Myocyte (in vitro differentiated cells): ENCODE measurements around the gene MPHOSPH9. TPM values are rescaled to one million over a fixed set of nuclear protein-coding genes. Genes with fewer than 3 reads are reported as not detected.
"Not testable (repeated sequence)": the region's sequence is repeated elsewhere in the genome, so short reads cannot be mapped to it uniquely, and the experiment has no call there.

Source experiments
- DNase-seq: peaks from one replicate; pipeline ENCODE4 v3.0.0-alpha.2; 2012; ENCODE audit warnings: low read depth
- total RNA-seq: library from RNA; depleted of rRNA; stranded (reverse); fragments of >200 nt; gene quantifications from 2 replicates; pipeline ENCODE4 v1.2.3, GENCODE V29; 2014

The MPHOSPH9 gene
- total RNA-seq, 1 donor from 2014 or later: 54.4 TPM

DNA sequence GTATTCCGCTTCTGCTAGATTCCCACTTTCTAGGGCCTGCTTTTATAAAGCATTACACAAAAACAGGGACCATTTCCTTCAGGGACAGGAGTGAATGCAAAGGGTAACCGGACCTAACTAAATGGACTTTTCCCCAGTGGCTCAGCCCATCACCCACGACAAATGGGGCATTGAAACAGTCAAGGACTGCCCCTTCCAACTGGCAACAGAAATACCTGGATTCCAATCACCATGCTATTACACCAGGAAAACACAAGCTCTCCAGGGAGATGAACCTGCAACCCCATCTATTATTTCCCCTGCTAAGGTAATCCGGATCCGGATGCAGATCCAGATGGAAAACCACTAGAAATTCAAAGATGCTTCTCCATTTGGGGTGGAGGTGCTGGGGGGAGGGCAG, 1.0 kb downstream of the MPHOSPH9 start:
- DNase-seq: no peak

DNA sequence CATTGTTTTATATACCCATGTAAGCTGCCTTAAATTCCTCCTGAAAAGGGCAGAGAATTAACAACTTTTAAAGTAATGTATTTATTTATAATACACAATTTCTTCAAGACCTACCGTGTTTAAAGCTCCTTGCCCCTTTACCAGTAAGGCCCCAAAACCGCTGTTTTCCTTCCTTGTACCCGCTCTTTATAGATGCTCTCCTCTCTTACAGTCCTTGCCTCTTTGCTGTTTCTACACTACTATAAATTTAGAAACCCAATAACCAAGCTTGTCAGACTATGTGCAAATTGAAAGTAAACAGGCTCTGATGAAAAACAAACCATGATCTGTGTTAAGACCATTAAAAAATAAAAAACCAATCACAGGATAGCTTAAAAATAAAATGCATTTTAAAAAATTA, 3.9 kb downstream of the MPHOSPH9 start:
- DNase-seq: no peak

DNA sequence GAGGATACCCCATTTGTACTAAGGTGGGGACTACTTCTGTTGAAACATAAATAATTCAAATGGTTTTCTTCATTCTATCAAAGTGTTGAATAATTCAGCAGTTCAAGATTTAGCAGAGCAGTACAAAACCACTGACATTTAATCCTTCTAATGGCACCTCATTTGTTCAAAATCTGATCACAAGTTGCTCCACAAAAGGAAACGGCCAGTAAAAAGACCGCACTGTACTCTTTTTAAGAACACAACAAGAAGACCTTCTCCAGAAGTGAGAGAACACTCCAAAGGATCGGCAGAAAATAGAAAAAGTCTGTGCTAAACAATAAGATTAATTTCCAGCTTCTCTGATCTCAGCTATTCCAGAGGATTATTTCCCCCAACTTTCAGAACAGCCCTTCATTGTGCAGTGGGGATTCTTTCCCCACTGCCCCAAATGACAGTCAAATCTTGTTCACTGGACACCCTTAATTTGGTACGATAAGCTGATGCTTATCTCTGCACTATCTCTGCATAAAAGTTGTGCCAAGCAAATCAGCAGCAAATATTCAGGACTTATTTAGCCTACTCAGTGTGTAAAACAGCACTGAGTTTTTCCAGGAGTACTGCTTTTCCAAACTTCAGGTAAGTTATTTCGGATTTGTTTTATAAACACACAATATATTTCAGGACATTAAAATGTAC, 5.2 kb downstream of the MPHOSPH9 start:
- no peak for DNase-seq

DNA sequence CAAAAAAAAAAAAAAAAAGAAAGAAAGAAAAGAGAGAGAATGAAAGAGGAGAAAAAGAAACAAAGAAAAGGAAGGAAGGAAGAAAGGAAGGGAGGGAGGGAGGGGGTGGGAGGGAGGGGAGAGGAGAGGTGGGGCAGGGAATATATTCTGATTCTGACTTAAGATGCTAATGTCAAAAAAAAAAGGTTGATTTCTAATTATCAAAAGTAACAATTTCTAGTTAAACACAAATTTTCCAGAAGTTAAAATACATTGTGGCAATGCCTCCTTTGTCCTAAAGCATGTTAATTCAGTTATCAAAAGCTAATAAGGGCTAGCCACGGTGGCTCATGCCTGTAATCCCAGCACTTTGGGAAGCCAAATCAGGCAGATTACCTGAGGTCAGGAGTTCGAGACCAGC, 7.5 kb downstream of the MPHOSPH9 start:
- DNase-seq: no peak

DNA sequence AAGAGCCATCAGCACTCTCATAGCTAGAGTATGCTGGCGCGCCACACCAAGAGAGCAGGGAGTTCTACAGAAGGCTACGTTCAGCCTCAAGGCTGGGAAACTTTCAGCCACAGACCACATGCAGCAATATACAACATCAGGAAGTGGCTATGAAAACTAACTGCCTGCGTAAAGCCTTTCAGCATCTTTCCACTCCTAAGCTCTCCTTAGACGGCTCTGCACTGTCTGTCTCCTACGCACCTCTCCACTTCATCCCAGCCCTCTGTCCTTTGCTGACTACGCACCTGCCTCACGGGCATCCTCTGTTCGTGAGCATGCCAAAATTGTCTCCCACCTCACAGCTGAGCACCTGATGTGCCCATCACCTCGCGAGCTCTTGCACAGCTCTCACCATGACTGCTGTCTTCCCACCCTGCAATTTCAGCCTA, 9.7 kb downstream of the MPHOSPH9 start:
- DNase-seq: no peak

DNA sequence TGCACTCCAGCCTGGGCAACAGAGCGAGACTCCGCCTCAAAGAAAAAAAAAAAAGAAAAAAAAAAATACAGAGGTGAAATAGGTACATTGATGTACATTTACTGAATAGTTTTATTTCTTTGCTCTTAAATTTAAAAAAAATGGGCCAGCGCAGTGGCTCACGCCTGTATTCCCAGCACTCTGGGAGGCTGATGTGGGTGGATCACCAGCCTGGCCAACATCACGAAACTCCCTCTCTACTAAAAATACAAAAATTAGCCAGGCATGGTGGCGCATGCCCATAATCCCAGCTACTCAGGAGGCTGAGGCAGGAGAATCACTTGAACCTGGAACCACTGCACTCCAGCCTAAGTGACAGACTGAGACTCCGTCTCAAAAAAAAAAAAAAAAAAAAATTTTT, 25.1 kb downstream of the MPHOSPH9 start:
- not testable (repeated sequence) for DNase-seq

DNA sequence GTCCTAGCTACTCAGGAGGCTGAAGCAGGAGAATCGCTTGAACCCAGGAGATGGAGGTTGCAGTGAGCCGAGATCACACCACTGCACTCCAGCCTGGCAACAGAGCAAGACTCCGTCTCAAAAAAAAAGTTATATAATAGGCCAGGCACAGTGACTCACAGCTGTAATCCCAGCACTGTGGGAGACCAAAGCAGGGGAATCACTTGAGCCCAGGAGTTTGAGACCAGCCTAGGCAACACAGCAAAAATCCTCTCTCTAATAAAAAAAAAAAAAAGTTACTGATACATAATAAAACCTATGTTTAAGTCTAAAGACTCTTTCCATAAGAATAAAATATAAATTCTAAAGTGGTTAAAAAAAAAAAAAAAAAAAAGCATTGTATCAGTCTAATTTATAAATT, 26.1 kb downstream of the MPHOSPH9 start:
- DNase-seq: peak; percentile 35

DNA sequence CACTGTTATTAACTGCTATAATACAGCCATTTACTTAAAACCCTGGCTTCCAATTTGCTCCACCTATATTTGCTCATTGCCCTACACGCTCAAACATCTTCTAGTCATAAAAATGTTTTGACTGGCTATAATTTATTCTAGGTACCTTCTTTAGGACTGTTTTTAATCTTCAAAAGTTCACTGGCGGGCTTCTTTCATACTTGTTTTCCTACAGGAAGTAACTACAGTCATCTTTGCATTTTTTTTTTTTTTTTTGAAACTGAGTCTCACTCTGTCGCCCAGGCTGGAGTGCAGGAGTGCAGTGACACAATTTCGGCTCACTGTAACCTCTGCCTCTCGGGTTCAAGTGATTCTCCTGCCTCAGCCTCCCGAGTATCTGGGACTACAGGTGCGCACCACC, 32.5 kb downstream of the MPHOSPH9 start:
- DNase-seq: no peak

DNA sequence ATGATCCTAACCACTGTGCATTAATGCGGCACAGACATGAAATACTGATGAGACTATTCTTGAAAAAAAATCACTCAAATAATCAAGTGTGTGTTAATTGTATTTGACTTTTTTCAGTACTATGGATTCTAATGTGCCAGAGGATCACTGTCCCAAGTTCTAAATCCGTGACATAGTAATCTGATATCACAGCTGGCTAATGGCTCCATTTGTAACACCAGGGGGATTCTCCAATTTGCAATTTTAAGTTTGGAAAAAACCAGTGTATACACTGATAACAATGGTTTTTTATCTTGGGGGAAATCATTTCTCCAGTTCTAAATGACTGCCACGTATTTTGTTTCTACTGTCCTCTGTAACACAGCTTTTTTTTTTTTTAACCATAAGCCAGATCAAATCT, 33.0 kb downstream of the MPHOSPH9 start:
- no peak for DNase-seq

DNA sequence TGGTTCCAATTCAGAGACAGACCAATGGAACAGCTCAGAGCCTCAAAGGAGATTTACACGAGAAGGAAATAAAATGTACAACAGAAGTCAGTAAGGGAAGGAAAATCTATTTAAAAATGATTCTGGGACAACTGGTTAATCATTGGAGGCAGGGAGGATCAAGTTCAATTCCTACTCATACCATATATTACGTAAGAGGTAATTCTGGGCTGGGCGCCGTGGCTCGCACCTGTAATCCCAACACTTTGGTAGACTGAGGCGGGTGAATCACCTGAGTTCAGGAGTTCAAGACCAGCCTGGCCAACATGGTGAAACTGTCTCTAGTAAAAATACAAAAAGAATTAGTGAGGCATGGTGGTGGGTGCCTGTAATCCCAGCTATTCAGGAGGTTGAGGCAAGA, 45.3 kb downstream of the MPHOSPH9 start:
- no peak for DNase-seq

DNA sequence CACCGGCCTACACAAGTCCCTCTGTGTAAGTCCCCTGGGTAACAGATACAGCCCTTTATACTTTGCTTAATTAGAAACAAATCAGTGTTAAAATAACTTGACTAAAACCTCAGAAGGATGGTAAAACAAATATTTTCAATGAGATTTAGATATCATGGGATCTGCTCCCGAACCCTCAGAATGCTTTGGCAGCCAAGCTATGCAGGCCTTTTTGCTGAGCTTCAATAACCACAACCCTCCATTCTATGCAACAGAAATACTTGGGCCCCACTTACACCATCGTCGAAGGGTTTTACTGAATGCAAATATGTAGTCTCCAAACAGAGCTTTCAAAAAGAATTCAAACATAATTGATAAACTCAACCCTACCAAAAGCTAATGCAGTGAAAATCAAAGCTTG, 52.8 kb downstream of the MPHOSPH9 start:
- DNase-seq: peak; percentile 7

DNA sequence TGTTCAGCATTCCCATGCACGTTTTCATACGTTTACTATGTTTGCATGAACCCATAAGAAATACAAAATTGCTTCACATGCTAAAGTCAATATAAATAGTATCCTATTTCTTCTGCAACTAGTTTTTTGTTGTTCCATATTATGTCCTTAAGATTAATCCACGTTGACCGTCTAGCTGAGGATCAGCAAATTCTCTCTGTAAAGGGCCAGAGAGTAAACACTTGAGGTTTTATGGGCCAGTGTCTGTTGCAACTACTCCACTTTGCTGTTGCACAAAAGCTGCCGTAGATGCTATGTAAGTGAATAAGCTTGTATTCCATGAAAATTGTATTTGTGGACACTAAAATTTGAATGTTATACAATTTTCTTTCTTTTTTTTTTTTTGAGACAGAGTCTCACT, 61.0 kb downstream of the MPHOSPH9 start:
- DNase-seq: no peak

DNA sequence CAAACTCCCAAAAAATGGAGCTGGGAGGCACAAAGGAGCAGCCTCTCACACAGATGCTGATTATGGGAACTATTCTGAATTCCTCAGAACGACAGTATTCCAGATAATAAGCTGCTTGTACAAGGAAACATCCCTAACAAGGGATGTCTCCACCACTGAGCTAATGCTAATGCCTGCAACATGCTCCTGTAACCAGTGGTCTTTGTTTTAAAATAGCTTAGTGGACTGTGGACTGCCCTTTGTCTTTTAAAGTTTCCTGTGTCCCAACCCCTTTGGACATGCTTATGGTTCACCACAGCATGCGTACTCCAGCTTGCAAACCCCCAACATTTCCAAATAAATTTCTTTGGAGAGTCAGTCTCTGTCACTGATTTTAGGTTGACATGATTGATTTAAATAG, 65.6 kb downstream of the MPHOSPH9 start:
- peak; percentile 28 for DNase-seq

DNA sequence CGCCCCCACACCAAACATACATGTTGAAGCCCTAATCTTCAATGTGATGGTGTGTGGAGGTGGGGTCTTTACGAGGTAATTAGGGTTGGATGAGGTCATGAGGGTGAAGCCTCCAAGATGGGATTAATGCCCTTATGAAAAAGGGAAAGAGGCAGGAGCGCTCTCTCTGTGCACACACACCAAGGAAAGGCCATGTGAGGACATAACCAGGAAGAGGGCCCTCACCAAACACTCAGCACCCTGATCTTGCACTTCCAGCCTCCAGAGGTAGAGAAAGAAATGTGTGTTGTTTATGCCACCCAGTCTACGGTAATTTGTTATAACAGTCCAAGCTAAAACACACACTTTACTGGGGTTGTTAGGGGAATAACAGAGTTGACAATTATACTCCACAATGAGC, 67.4 kb downstream of the MPHOSPH9 start:
- no peak for DNase-seq

DNA sequence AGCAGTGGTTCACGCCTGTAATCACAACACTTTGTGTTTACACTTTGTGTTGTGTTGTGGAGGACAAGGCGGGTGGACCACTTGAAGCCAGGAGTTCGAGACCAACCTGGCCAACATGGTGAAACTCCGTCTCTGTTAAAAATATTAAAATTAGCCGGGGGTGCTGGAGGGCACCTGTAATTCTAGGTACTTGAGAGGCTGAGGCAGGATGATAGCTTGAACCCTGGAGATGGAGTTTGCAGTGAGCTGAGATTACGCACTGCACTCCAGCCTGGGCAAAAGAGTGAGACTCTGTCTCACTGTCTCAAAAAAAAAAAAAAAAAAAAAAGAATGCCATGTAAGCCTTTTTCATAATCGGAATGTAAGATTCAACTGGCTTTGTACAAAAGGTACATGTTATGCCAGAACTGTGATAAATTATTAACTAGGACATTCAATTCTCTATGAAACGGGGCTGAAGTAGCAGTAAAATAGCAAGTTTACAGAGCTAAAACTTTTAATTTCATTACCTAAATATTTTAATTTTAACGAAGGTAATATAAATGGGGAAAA, 68.2 kb downstream of the MPHOSPH9 start:
- DNase-seq: no peak

DNA sequence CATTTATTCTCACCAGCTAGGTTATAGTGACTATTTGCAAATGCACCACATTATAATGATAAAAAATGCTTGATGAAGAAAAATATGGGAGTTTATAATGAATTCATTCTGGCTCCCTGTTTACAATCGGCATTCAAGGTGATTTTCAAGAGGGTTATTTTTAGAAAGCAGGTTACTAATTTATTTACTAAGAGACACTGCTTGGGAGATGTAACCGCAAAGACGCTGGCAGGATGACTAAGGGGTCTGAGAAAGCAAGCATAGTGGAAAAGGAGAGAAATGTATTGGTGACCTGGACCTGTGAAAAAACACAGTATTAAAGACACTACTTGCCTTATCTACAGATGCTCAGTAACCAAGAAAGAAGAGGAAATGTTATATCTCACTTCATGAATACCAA, 68.7 kb downstream of the MPHOSPH9 start:
- DNase-seq: no peak

DNA sequence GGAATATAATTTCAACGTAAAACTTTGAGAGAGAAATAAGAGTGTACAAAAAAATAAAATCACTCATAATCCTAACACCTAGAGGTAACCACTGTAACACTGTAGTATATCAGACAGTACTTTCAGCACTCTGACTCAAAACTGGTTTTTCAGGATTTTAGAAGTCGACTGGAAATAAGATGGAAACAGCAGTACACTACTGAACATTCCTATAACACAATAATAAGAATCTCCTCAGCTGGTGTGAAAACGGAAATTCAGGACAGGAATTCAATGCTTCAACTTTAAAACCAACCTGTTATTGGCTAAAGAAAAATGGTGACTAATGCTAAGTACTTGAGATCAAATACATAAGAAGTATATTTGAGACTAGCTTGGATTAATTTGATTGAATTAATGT, 69.7 kb downstream of the MPHOSPH9 start:
- DNase-seq: no peak

DNA sequence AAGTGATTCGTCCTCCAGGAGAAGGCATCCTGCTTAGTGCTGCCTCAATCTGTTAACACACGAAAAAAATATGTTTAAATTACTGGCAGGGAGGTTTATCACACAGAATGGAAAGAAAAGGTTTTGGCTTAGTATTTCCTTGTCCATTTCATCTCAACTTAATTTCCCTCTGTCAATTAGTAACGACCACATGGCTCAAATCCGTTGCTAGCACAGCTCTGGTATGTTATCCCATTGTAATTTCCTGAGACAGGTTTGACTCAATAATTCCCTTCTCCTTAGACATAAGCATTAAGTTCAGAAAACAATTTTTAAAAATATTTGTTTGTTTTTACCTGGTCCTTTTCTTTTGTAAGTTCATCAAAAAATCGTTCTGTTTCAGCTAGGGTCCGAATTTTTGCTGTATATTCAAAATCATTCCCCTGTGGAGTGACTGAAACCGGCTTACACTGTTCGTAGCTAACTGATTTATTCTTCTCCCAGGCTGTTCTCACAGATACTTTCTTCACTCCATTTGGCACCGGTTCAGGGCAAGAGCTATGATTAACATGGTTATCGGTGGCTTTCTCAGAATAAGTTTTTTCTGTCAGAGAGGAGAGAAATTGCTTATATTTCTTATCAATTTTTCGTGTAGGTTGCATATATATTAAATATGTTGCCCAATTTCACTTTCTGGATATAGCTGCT, 72.0 kb downstream of the MPHOSPH9 start:
- no peak for DNase-seq

DNA sequence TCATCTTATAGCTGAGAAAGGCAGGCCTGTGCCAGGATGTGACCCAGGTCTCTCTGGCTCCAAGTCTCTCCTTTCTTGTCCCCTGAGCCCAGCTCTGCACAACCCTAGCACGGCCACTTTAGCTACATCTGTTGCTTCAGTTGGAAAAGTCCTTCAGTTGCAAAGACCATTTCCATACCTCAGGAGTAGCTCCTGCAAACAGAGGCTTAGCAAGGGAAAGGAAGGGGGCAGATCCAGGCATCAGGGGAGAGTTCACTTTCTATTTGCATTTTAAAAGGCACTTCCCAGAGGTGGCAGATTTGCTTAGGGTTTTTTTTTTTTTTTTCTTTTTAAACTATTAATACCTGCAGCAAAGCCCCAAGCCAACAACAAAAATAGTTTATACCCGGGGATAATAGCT, 79.0 kb downstream of the MPHOSPH9 start:
- no peak for DNase-seq

DNA sequence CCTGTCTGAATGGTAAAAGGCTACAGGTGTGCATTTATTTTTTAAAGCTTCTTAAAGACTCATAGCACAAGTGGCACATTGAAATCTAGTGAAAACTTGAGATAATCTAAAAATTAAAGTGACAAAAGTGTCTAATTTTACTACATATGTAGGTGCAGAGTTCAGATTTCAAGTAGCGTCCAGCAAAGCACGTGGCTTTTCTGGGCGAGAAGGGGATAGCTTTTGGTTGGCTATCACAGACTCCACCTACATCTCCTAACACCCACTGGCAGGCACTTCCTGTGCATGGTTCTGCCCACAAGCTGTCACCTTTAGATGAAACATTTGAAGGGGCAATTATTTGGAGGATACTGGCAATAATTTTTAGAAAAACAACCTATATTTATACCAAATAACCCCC, 80.1 kb downstream of the MPHOSPH9 start:
- DNase-seq: no peak

DNA sequence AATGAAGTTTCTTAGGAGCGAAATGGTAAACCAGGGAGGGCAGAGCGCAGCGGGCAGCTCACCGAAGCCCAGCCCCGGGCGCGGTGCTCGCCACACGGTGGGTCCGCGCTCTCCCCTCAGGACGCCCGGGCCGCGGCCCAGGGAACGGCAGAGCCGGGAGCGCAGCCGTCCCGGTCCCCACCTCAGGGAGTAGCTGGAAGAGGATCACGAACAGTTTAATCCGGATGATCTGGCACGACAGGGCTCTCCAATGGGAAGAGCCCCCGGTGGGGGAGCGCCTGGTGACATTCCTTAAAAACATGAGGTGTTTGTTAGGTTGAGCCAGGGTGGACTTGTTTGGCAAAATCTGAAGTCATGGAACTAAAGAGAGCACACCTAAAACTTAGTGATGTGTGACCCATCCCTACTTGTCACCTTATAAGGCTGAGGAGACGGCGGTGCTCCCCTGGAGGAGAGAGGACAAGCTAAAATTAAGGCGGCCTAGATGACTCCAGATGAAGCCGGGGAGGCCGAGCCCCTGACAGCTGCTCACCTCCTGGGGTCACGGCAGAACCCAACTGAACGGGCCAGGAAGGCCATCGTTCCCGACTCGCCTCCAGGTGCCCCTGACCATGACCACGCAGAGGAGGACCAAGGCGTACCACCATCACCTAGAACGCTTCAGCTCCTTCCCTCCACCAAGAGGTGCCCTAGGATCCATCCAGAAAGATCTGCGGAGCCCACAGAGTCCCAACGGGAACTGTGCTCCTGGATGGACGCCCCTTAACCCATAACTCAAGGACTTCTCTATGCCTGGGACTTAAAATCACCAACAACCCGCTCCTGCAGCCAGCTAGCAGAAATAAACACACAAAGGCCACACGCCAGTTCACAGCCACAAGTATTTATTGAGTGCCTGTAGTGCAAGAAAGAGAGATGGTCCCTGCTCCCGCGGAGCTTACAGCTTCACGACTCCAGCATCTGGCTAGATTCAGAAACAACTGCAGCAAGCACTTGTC, 81.2 kb downstream of the MPHOSPH9 start:
- no peak for DNase-seq
